Measurements from ENCODE around the gene IL2RA. TPM values are rescaled to one million over a fixed set of nuclear protein-coding genes. Genes with fewer than 3 reads are reported as not detected.

The IL2RA gene
- total RNA-seq, 1 experiment from 2014 or later, result not detected

GRCh38 chr10:6030940-6031339 is 31.2 kb downstream of the IL2RA start:
- no peak for TF ChIP-seq EZH2phosphoT487 (IDR thresholded peaks at IDR 0.05; ENCODE audit: borderline replicate concordance, low read length)
- no peak for TF ChIP-seq EZH2 (IDR thresholded peaks at IDR 0.05; ENCODE audit: low read length, unreplicated experiment)
- TF ChIP-seq CTCF (conservative IDR thresholded peaks at IDR 0.05; ENCODE audit: low read depth, low read length), result no peak
- intact Hi-C loops (cut with micrococcal nuclease), result no loop called here
- no peaks in the 10 kb centered on the region for H3K27me3 ChIP-seq (ENCODE audit: low read length)
- no peaks in the 10 kb centered on the region for H3F3A ChIP-seq (ENCODE audit: low read length, unreplicated experiment)
- H3K9me2 ChIP-seq (replicated peaks; ENCODE audit: low read length), result no peaks in the 10 kb centered on the region
- H3K9me3 ChIP-seq (ENCODE audit: low read length), result no peaks in the 10 kb centered on the region
- H3K4me3 ChIP-seq (ENCODE audit: low read length), result no peak overlapping the region
- ChIA-PET POLR2A (ENCODE audit: unreplicated experiment) (no interaction called here), CTCF (no interaction called here)
- ATAC-seq, result no peak
- DNase-seq, result no peak
- H3K4me1 ChIP-seq (ENCODE audit: insufficient read depth, low read length), result no peaks in the 10 kb centered on the region
- no TSS peak for BruUV-seq (replicated peaks)
- H3K36me3 ChIP-seq (ENCODE audit: low read depth, low read length), result no peaks in the 10 kb centered on the region
- no peak overlapping the region for H2AFZ ChIP-seq (ENCODE audit: low read length)
- no peak overlapping the region for H3K27ac ChIP-seq (ENCODE audit: low read length)
- no peak overlapping the region for H3K4me2 ChIP-seq (ENCODE audit: low read length)
- H3K9ac ChIP-seq (ENCODE audit: low read length), result no peak overlapping the region
- no peaks in the 10 kb centered on the region for H4K20me1 ChIP-seq (ENCODE audit: low read length)
- H3K79me2 ChIP-seq (ENCODE audit: low read length), result no peaks in the 10 kb centered on the region

GRCh38 chr10:6030217-6030616 is 31.9 kb downstream of the IL2RA start:
- H3K4me2 ChIP-seq (ENCODE audit: low read length), result no peak overlapping the region
- no peaks in the 10 kb centered on the region for H4K20me1 ChIP-seq (ENCODE audit: low read length)
- no peak for DNase-seq
- no peak for ATAC-seq
- no peak overlapping the region for H3K4me3 ChIP-seq (ENCODE audit: low read length)
- no peaks in the 10 kb centered on the region for H3K4me1 ChIP-seq (ENCODE audit: insufficient read depth, low read length)
- BruUV-seq (replicated peaks), result no TSS peak
- H3K36me3 ChIP-seq (ENCODE audit: low read depth, low read length), result no peaks in the 10 kb centered on the region
- CTCF ChIA-PET, result no interaction called here
- no peaks in the 10 kb centered on the region for H3K9me2 ChIP-seq (replicated peaks; ENCODE audit: low read length)
- H3K9me3 ChIP-seq (ENCODE audit: low read length), result no peaks in the 10 kb centered on the region
- no peak for TF ChIP-seq CTCF (conservative IDR thresholded peaks at IDR 0.05; ENCODE audit: low read depth, low read length)
- no peak for TF ChIP-seq EZH2phosphoT487 (IDR thresholded peaks at IDR 0.05; ENCODE audit: borderline replicate concordance, low read length)
- no peak for TF ChIP-seq EZH2 (IDR thresholded peaks at IDR 0.05; ENCODE audit: low read length, unreplicated experiment)
- no peaks in the 10 kb centered on the region for H3K27me3 ChIP-seq (ENCODE audit: low read length)
- H3K9ac ChIP-seq (ENCODE audit: low read length), result no peak overlapping the region
- no peak overlapping the region for H3K27ac ChIP-seq (ENCODE audit: low read length)
- POLR2A ChIA-PET (ENCODE audit: unreplicated experiment), result no interaction called here
- intact Hi-C loops (cut with micrococcal nuclease), result no loop called here
- H3K79me2 ChIP-seq (ENCODE audit: low read length), result no peaks in the 10 kb centered on the region
- H2AFZ ChIP-seq (ENCODE audit: low read length), result no peak overlapping the region
- H3F3A ChIP-seq (ENCODE audit: low read length, unreplicated experiment), result no peaks in the 10 kb centered on the region

GRCh38 chr10:6027929-6028328 is 34.2 kb downstream of the IL2RA start:
- Histone ChIP-seq H3K4me2 (ENCODE audit: low read length) (no peak overlapping the region), H2AFZ (ENCODE audit: low read length) (no peak overlapping the region), H3K27ac (ENCODE audit: low read length) (no peak overlapping the region), H3K9me3 (ENCODE audit: low read length) (no peaks in the 10 kb centered on the region), H3K9ac (ENCODE audit: low read length) (no peak overlapping the region), H3K27me3 (ENCODE audit: low read length) (no peaks in the 10 kb centered on the region), H3K36me3 (ENCODE audit: low read depth, low read length) (no peaks in the 10 kb centered on the region), H3F3A (ENCODE audit: low read length, unreplicated experiment) (no peaks in the 10 kb centered on the region), H3K4me1 (ENCODE audit: insufficient read depth, low read length) (no peaks in the 10 kb centered on the region), H3K79me2 (ENCODE audit: low read length) (no peaks in the 10 kb centered on the region), H4K20me1 (ENCODE audit: low read length) (no peaks in the 10 kb centered on the region), H3K4me3 (ENCODE audit: low read length) (no peak overlapping the region), H3K9me2 (replicated peaks; ENCODE audit: low read length) (no peaks in the 10 kb centered on the region)
- intact Hi-C loops (cut with micrococcal nuclease), result no loop called here
- ATAC-seq (no peak), DNase-seq (no peak)
- no peak for TF ChIP-seq EZH2phosphoT487 (IDR thresholded peaks at IDR 0.05; ENCODE audit: borderline replicate concordance, low read length)
- no peak for TF ChIP-seq EZH2 (IDR thresholded peaks at IDR 0.05; ENCODE audit: low read length, unreplicated experiment)
- no peak for TF ChIP-seq CTCF (conservative IDR thresholded peaks at IDR 0.05; ENCODE audit: low read depth, low read length)
- ChIA-PET CTCF (no interaction called here), POLR2A (ENCODE audit: unreplicated experiment) (no interaction called here)
- no TSS peak for BruUV-seq (replicated peaks)

All from PC-3 (cell line).